Suprapubic skin (tissue), 4 donors: Measurements from ENCODE around the gene DDX1.

ENCODE experiments used
- EP300 ChIP-seq: sonication (generic); formaldehyde crosslinking; IDR thresholded peaks from one replicate; pipeline ENCODE4 v1.6.1; 2017; ENCODE audit warnings: antibody characterized with exemption
- POLR2A ChIP-seq, 2 donors: fragments of 450-650 bp; IDR thresholded peaks; one replicate each; pipeline ENCODE4 v1.6.1; 2017; ENCODE audit warnings: antibody characterized with exemption in 2 of 2, mild to moderate bottlenecking in 2 of 2, moderate library complexity in 2 of 2
- POLR2AphosphoS5 ChIP-seq, 3 donors: sonication (generic); formaldehyde crosslinking; IDR thresholded peaks; one replicate each; pipeline ENCODE4 v1.6.1; 2017; ENCODE audit warnings: antibody characterized with exemption in 3 of 3
- TF ChIP-seq, protein P1 (sequence below), 2 donors: fragments of 200-600 bp in 1 of 2; fragments of 450-650 bp in 1 of 2; sonication (generic) in 1 of 2; IDR thresholded peaks; one replicate each; pipeline ENCODE4 v1.5.1; 2016 to 2019; ENCODE audit warnings: antibody characterized with exemption in 2 of 2, mild to moderate bottlenecking in 1 of 2, moderate library complexity in 1 of 2

DNA sequence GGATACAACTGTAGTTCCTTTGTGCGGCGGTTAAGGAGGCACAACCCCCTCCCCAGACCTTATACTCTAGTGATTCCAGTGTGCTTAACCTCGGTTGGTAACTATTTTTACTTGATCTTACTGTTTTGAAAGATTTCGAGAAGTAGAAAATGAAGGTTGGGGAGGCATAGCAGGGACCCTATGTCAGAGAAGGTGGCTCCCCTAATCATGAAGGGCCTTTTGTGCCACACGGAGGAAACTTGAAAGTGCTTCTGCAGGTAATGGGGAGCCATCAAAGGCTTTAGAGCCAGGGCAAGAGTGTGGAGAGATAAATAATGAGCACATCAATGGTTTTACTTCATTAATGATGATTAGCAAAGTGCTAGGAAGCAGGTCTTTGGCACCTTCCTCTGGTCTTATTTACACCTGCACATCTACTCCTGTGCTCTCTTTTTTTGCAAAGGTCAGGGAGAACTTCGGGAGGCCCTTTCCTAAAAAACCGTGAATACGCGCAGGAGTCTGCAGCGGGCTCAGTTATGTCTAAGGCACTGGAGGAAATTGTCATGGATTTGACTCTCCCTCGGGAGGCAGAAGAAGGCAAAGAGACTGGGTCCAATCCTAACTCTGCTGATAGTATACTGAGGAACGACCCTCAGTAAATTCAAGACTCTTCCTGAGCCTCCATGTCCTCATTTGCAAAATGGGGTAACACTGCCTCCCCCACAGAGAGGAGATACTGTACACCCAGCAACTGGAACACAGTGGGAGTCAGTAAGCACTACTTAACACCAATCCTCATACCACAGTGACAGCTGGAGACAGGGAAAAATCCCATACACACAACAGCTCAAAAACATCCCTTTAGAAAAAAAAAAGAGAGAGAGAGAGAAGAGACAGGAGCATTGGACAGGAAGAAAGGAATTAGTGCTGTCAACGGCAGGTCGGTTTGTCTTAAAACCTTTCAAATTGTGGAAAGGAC is 81.6 kb downstream of the DDX1 start:
- TF ChIP-seq, protein P1, sequence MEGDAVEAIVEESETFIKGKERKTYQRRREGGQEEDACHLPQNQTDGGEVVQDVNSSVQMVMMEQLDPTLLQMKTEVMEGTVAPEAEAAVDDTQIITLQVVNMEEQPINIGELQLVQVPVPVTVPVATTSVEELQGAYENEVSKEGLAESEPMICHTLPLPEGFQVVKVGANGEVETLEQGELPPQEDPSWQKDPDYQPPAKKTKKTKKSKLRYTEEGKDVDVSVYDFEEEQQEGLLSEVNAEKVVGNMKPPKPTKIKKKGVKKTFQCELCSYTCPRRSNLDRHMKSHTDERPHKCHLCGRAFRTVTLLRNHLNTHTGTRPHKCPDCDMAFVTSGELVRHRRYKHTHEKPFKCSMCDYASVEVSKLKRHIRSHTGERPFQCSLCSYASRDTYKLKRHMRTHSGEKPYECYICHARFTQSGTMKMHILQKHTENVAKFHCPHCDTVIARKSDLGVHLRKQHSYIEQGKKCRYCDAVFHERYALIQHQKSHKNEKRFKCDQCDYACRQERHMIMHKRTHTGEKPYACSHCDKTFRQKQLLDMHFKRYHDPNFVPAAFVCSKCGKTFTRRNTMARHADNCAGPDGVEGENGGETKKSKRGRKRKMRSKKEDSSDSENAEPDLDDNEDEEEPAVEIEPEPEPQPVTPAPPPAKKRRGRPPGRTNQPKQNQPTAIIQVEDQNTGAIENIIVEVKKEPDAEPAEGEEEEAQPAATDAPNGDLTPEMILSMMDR (IDR thresholded peaks at IDR 0.05): no peak
- TF ChIP-seq POLR2A (IDR thresholded peaks at IDR 0.05): no peak
- no peak for TF ChIP-seq POLR2AphosphoS5 (IDR thresholded peaks at IDR 0.05)
- no peak for TF ChIP-seq EP300
